ENCODE measurements around the gene HOXA7.

DNA sequence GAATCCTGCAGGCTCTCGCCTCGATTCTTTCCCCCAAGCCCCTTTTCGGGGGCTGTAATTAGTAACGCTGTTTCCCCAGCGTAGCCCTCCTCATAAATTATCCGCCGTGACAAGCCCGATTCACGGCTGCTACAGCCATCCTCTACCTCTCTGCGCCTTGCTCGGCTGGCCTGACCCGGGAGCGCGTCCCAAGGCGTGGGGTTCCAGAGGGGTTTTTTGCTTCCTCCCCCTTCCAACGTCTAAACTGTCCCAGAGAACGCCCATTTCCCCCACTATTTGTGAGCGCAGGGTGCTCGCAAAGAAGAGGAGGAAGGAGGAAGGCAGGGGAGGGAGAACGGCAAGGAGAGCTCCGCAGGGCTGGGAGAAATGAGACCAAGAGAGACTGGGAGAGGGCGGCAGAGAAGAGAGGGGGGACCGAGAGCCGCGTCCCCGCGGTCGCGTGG is 13.9 kb downstream of the HOXA7 start:
- TF ChIP-seq POLR2A (IDR thresholded peaks at IDR 0.05) (no peak), CTCF (IDR thresholded peaks at IDR 0.05) (no peak)
